AG09309 (cell line): Measurements from ENCODE around the gene TTLL5.

Source experiments
- DNase-seq: peaks from one replicate; pipeline ENCODE4 v3.0.0-alpha.2; 2010; ENCODE audit warnings: low read depth
- H3K4me3 ChIP-seq: 2 replicates; pipeline ENCODE4 v1.5.1; 2011; ENCODE audit warnings: mild to moderate bottlenecking, low read depth, low read length, moderate library complexity; ENCODE audit not compliant: control insufficient read depth
- TF ChIP-seq, protein P1 (sequence below): IDR thresholded peaks from 2 replicates; pipeline ENCODE4 v1.5.1; 2011; ENCODE audit warnings: mild to moderate bottlenecking, low read depth, low read length, inconsistent platforms; ENCODE audit not compliant: insufficient read depth, control insufficient read depth; ENCODE audit errors: missing control alignments

TTLL5 gene

DNA sequence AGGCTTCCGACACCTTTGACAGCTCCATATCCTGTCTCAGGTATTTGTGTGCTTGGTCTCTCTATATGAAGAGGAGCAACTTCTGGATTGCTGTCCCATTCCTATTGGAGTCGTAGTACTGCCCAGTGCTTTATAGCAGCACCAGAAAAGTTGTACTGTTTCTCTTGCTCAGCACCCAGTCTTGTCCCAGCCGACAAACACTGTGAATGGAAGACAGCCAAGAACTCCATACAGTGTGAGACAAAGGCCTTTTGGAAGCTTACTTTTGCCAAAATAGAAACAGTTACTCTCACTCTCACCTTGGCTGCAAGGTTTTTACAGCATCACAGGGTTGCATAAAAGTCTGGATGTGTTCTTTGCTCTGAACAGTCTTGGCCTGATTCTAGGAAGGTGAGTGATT, 215.5 kb downstream of the TTLL5 start:
- no peak for DNase-seq
- H3K4me3 ChIP-seq = no peak overlapping the region
- TF ChIP-seq, protein P1, sequence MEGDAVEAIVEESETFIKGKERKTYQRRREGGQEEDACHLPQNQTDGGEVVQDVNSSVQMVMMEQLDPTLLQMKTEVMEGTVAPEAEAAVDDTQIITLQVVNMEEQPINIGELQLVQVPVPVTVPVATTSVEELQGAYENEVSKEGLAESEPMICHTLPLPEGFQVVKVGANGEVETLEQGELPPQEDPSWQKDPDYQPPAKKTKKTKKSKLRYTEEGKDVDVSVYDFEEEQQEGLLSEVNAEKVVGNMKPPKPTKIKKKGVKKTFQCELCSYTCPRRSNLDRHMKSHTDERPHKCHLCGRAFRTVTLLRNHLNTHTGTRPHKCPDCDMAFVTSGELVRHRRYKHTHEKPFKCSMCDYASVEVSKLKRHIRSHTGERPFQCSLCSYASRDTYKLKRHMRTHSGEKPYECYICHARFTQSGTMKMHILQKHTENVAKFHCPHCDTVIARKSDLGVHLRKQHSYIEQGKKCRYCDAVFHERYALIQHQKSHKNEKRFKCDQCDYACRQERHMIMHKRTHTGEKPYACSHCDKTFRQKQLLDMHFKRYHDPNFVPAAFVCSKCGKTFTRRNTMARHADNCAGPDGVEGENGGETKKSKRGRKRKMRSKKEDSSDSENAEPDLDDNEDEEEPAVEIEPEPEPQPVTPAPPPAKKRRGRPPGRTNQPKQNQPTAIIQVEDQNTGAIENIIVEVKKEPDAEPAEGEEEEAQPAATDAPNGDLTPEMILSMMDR = no peak

DNA sequence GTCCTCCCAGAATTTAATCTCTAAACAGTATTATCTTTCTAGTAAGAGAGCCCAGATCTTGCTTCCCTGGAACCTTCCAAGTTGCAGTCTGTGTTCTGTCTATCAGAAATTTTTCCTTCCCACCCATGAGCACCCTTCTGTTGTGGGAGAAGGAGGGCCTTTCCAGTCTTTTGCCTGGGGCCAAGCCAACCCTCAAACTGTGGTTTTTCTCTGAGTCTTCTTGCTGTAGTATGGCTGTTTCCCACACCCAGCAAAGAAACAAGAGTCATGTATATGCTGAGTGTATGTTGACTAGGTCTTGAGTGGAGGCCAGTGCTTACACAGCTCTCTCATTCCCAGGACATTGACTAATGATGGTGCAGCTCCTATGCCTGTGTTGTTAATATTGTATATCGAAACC, 216.2 kb downstream of the TTLL5 start:
- peak; percentile 67 for DNase-seq
- no peak overlapping the region for H3K4me3 ChIP-seq
- TF ChIP-seq, protein P1 = no peak

DNA sequence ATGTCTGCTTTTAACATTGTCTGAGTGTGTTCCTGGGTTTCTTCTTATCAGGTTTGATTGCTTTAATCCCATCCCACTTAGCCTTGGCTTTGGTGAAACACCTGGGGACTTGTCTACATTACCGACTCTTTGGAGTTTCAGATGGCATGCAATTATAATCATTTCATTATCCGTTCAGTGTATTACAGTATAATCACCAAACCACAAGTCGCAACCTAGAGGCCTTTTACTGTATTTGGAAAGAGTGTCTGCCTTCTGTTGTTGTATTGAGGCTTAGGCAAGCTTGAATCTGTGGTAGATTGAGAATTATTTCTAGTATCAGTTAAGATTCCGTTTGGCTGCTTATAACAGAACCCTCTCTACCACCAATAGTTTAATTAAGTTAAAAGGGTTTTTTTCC, 216.8 kb downstream of the TTLL5 start:
- no peak overlapping the region for H3K4me3 ChIP-seq
- TF ChIP-seq, protein P1 = no peak
- DNase-seq = no peak

DNA sequence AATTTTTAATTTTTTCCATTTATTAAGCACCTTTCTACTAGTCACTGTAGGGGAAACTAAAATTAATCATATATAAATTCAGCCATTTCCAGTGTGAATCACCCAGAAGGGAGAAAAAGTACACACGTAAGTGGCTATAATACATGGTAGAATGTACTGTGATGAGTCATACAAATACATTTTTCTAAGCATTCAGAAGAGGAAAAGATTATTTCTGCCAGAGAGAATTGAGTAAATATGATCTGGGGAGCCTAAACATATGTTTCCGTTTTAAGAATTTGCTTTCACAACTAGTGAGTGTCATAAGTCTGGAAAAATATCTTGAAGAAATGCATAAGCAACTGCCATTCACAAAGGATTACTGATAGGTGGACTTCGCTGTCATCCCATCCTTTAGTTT, 218.0 kb downstream of the TTLL5 start:
- DNase-seq = peak; percentile 68
- TF ChIP-seq, protein P1 = no peak
- H3K4me3 ChIP-seq = no peak overlapping the region

DNA sequence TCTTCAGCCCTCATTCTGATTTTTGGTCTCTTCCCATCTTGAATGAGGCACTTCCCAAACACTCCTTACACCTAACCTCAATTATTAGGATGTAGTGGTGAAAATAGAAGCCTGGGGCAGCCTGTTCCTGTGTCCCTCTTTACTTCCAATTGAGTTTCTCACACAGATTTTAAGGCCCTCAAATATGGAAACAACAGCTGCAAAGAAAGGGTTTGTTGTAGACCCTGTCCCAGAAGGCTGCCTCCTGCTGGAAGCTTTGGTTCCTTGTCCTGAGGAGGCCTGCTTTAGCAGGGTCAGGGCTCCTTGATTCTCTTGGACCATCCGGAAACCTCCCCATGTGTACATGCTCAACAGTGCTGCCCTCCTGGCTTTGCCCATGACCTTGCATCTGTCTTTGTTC, 219.5 kb downstream of the TTLL5 start:
- TF ChIP-seq, protein P1 = no peak
- H3K4me3 ChIP-seq = no peak overlapping the region
- no peak for DNase-seq

DNA sequence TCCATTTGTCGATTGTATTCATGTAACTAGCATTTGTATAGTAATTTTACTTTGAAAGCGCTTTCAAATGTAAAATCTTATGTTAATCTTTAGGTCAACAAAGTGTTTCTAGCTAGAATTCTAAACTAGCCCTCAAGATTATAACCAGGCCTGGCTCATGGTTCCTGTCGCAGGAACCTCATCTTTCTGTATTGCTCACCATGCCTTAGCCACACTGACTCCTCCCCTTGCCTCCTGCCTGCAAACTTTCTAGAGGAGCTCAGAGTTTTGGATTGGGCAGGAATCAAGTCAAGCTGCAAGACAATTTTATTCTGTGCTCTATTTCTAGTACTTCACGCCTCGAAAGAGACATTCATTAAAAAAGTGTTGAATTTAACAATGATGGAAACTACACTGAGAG, 220.9 kb downstream of the TTLL5 start:
- DNase-seq = no peak
- TF ChIP-seq, protein P1 = no peak
- H3K4me3 ChIP-seq = no peak overlapping the region

DNA sequence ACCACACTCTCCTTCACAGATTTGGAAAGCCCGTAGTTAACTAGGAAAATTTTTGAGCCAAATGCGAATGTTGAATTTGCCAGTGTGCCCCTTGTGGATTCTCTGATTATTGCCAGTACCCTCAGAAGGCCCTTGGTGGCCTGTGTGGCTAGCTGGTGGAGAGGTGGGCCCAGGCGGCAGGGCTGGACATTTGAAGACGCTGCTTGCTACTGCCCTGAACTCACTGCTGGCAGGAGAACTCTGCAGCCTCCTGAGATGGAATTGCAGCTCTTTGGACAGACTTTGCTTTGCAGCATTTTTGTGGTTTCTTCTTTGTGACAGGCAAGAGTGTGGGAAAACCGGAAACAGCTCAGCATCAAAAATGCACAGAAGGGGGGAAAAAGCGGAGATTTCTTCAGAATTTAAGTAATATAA, 223.2 kb downstream of the TTLL5 start:
- DNase-seq = peak; percentile 81
- no peak overlapping the region for H3K4me3 ChIP-seq
- TF ChIP-seq, protein P1 = peak; percentile 28
